ENCODE measurements around the gene LMAN2.

- TF ChIP-seq POLR2AphosphoS5 (IDR thresholded peaks at IDR 0.05; ENCODE audit: borderline replicate concordance, low read depth, low read length), result no peak
- TF ChIP-seq EZH2 (IDR thresholded peaks at IDR 0.05), result no peak
Observed at GRCh38 chr5:177393990-177394389, 42.5 kb upstream of the LMAN2 start.
